DND-41 (cell line): ENCODE data around the gene PERM1.

Experiments
- EZH2 ChIP-seq: IDR thresholded peaks from 3 replicates; pipeline ENCODE4 v1.6.1; 2012; ENCODE audit warnings: borderline replicate concordance, low read depth, mild to moderate bottlenecking, moderate library complexity, low read length, inconsistent platforms; ENCODE audit not compliant: severe bottlenecking
- TF ChIP-seq, protein P1 (sequence below): IDR thresholded peaks from 2 replicates; pipeline ENCODE4 v1.5.1; 2012; ENCODE audit warnings: borderline replicate concordance, low read length, moderate library complexity, mild to moderate bottlenecking; ENCODE audit not compliant: poor library complexity, severe bottlenecking; ENCODE audit errors: extremely low read depth

DNA sequence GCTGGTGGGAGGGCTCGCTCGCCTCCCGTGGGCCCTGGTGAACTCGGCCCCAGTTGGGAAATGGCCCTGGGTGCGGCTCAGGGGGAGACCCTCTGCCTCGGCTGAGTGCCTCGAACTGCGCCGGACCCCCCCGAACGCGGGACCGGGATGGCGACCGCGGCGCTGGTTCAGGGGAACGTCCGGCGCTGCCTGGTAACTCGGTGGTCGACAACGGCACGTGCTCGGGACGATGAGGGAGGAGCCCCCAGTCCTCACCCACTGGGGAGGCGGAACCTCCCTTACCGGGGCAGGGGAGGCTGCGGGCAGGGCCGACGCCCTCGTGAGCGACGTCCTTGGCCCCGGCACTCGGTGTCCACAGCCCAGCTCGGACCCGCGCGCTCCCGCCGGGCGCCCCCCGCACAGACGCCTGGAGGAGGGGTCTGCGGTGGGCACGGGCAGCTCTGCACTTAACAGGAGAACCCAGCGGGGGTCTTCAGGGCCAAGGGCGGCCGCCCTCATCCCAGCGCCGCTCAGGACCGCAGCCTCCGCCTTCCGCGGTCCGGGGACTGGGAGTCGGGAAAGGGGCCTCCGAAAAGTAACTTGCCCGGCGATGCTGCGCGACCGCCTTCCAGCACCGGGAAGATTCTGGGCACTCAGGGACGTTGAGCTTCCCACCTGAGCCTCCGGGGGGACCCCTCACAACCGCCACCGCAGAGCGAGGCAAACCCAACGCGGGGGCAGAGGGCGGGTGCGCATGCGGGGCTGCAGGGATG lies 16.3 kb upstream of the PERM1 start:
- TF ChIP-seq, protein P1, sequence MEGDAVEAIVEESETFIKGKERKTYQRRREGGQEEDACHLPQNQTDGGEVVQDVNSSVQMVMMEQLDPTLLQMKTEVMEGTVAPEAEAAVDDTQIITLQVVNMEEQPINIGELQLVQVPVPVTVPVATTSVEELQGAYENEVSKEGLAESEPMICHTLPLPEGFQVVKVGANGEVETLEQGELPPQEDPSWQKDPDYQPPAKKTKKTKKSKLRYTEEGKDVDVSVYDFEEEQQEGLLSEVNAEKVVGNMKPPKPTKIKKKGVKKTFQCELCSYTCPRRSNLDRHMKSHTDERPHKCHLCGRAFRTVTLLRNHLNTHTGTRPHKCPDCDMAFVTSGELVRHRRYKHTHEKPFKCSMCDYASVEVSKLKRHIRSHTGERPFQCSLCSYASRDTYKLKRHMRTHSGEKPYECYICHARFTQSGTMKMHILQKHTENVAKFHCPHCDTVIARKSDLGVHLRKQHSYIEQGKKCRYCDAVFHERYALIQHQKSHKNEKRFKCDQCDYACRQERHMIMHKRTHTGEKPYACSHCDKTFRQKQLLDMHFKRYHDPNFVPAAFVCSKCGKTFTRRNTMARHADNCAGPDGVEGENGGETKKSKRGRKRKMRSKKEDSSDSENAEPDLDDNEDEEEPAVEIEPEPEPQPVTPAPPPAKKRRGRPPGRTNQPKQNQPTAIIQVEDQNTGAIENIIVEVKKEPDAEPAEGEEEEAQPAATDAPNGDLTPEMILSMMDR: no peak
- TF ChIP-seq EZH2: no peak
